Fibroblast of the conjunctiva (primary cell): Measurements from ENCODE around the gene SEMA7A.

Experiments used
- DNase-seq: peaks from one replicate; pipeline ENCODE4 v3.0.0-alpha.2; 2010; ENCODE audit warnings: low read depth

SEMA7A gene

GRCh38 chr15:74430510-74430951 lies 3.2 kb downstream of the SEMA7A start:
- no peak for DNase-seq

GRCh38 chr15:74429781-74430400 lies 3.9 kb downstream of the SEMA7A start:
- DNase-seq = no peak

- DNase-seq = no peak
Measured at GRCh38 chr15:74428970-74429780, 4.6 kb downstream of the SEMA7A start.

DNA sequence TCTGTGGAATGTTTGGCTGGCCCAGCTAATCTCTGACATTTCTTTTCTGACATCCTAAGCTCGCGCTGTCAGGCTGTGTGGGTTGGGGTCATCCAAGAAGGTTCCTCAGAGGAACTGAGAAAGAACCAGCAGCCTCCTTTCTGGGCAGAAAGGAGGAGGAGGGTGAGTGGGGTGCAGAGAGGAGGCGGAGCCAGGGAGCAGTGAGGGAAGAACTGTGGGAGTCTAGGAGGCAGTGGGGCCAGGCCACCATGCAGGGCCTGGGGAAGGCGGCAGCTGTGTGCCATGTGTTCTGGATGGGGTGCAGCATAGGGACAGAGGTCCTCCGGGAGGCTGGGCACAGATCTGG lies 5.3 kb downstream of the SEMA7A start:
- DNase-seq = no peak

DNA sequence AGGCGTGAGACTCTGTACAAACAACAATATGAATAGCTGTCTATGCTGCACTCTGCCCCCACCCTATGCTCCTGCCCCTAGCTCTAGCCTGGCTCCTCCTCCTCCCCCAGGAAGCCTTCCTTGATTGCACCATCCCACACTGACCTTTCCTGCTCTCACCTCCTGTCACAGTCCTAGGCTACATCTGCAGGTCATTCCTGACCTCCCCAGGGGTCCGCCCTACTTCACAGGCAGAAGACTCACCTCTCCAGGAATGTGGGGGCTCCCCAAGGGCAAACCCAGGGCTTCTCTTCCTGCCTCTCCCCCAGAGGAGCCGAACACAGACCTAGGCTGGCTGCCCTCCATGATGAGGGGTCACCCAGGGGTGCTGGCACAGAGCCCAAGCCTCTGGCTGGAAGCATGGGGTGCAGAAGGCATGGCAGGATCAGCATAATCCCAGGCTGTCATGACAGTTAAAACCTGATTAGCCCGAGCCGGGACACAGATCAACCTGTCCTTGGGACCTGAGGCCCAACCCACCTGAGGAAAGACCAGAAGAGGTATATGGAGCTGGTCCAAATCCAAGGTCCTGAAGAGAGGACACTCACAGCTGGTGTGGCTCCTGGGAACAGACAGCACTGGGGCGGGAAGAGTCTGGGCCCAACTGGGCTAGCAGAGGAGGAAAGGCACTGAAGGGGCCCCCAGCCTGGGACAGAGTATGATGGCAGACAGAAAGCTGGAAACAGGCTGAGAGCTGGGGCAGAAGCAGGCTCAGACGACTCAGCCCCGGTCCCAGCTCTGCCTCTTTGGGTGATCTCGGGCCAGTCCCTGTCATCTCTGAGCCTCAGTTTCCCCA lies 5.9 kb downstream of the SEMA7A start:
- no peak for DNase-seq

GRCh38 chr15:74426404-74427281 lies 7.1 kb downstream of the SEMA7A start:
- DNase-seq = no peak

GRCh38 chr15:74425630-74426029 lies 8.1 kb downstream of the SEMA7A start:
- DNase-seq = no peak

- no peak for DNase-seq
Measured at GRCh38 chr15:74424901-74425528, 8.7 kb downstream of the SEMA7A start.

DNA sequence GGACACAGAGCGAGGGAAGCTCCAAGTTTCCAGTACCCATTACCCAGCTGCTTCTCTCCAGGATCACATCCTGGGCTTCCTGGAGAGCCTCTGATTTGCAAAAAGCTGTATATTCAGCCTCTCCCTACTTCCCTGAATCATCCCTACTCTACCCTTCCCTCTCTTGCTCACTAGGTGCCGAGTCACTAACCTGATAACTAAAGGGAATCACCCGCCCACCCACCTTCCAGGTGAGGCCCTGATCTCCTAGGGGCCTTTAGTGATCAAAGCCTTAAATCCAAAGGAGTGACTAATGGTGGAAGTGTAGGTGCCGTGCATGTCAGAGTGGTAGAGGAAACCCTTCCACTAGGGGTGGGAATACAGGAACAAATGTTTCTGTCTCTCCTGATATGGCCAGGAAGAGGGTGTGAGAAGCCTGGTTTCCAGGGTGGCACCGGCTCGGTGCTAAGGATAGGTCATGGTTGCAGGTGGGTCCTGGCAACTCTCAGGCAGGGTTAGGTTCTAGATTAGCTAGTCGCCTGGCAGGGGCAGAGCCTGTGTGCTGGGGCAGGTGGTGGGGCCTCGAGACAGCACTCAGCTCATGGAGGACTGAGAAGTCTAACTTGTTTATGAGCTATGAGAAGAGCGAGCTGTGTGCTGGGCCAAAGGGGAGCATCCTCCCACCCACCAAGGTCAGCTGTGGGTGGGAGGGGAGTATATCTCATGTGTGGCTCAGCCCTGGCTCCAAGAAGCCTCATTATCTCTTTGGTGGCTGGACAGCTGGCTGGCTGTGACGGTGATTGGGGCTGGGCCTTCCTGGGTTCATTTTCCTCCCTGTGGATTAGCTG lies 10.1 kb downstream of the SEMA7A start:
- no peak for DNase-seq

- peak; percentile 47 for DNase-seq
Measured at GRCh38 chr15:74422652-74423430, 10.9 kb downstream of the SEMA7A start.

- no peak for DNase-seq
Measured at GRCh38 chr15:74422265-74422651, 11.5 kb downstream of the SEMA7A start.

DNA sequence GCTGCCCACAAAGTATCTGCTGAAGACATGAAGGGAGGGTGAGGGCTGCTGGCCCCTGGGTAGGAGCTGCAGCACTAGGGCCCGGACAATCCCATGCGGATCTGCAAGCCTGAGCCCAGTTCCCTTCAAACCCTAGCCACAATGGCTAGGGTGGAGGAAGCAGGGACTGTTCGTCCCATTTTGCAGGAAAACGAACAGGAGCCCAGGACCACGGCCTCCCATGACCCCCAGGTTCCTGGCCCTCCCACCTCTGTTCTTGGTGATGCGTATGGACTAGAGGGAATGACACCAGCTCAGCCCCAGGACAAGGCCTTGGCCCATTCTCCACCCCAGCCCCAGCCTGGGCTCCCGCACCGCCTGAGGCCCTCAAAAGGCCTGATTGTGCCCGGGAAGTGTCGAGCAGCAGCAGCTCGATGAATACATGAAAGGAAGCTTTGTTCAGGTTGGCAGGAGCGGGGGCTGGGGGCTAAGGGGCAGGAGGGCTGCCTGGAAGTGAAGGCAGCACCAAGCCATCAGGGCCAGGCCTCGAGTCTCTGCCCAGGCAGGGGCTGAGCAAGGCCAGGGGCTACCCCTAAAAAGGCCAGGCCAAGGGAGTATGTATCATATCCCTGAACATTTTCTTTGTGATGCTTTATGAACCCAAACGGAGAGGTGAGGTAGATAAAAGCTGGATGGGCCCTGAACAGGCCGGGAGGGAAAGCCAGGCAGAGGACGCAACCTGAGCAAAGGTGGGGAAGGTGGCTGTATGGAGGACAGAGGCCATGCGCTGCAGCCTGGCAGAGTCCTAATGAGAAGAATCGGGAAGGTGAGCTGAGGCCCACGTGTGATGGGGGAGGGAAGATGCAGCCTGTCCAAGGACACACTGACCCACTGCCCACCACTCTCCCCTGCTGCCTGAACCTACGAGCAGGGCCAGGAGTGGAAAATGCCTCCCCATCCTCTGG lies 12.2 kb downstream of the SEMA7A start:
- no peak for DNase-seq

DNA sequence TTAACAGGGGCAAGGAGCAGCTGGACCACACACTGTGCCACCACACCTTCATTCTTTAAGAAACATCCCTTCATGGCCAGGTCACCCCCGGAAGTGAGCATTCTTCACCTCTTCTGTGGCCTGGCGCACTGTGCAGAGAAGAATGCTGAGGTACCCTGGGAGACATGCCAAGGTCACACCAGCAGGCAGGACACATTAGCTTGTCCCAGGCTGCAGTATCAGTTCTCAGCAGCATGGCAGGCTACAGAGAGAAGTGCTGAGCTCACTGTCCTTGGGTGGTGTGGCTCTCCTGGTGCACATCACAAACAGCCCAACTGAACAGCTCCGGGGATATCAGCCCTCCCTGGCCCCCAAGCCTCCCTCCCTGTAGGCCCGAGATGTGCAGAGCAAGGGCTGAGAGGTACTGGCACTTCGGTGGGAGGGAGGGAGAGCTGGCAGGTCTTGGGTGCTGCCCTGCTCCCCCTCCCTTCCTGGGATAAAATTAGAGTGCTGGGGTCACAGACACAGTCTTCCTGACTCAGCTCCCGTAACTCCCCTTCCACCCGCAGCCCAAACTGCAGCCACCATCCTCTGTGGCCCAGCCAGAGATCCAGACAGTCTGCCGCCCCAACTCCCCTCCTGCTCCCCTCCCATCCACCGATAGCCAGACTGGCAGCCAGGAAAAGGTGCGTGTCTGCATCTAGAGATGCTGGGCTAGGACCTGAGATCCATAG lies 13.4 kb downstream of the SEMA7A start:
- DNase-seq = no peak

- no peak for DNase-seq
Measured at GRCh38 chr15:74419432-74419831, 14.3 kb downstream of the SEMA7A start.

GRCh38 chr15:74418575-74419338 lies 15.0 kb downstream of the SEMA7A start:
- no peak for DNase-seq

GRCh38 chr15:74417670-74418069 lies 16.1 kb downstream of the SEMA7A start:
- no peak for DNase-seq

DNA sequence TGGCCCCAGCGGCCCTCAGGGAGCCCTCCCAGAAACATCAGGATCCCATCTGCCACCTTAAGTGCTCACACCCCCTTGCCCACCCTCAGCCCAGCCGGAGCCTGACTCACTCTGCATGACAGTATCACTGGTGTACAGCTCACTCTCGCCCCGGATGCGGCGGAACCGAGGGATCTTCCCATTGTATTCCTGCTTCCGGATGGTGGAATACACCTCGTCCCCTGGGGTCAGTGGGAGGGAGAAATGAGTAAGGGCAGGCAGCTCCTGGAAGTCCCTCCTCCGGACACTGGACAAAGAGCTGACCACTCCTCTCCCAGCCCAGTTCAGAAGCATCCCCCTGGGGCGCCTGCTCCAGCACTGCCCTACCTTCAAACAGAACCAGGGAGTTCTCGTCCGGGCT lies 16.5 kb downstream of the SEMA7A start:
- peak; percentile 27 for DNase-seq
